ENCODE measurements around the gene SIK2. TPM values are rescaled to one million over a fixed set of nuclear protein-coding genes. Genes with fewer than 3 reads are reported as not detected.
A peak's percentile ranks its signal among the peaks of the same experiment; 100 is the strongest.

Gene SIK2
- total RNA-seq, 4 donors from 2014 or later: 6.1 to 24.3 (median 9.5) TPM

GRCh38 chr11:111736621-111737443, 134.6 kb downstream of the SIK2 start:
- Histone ChIP-seq H3K27me3 (no peaks in the 10 kb centered on the region), H3K4me3 (no peak overlapping the region), H3K36me3 (peaks cover 0 to 38% (median 5%) of the 10 kb centered on the region in 3 donors), H3K9me3 (no peaks in the 10 kb centered on the region), H3K27ac (peak overlapping the region; percentile 85 to 98 (median 92)), H3K4me1 (peaks cover 47 to 75% (median 71%) of the 10 kb centered on the region in 3 donors)
- TF ChIP-seq POLR2A (IDR thresholded peaks at IDR 0.05) (no peak), CTCF (IDR thresholded peaks at IDR 0.05) (no peak)
- intact Hi-C loops (cut with DNase I): no loop called here
- 51 to 58% methylated on average over 8 to 12 of the region's 15 CpGs for WGBS, 2 donors
- no peak for DNase-seq

- no peaks in the 10 kb centered on the region for H3K9me3 ChIP-seq
- no peak overlapping the region for H3K4me3 ChIP-seq
- intact Hi-C loops (cut with DNase I): no loop called here
- no peak for TF ChIP-seq POLR2A (IDR thresholded peaks at IDR 0.05)
- no peak for TF ChIP-seq CTCF (IDR thresholded peaks at IDR 0.05)
- 38 to 53% methylated on average over 10 of the region's 14 CpGs for WGBS, 2 donors
- H3K4me1 ChIP-seq: peaks cover 45 to 67% (median 63%) of the 10 kb centered on the region in 3 donors
- no peaks in the 10 kb centered on the region for H3K27me3 ChIP-seq
- H3K36me3 ChIP-seq: peaks cover 0 to 46% (median 9%) of the 10 kb centered on the region in 3 donors
- DNase-seq: no peak
- H3K27ac ChIP-seq: peak overlapping the region; percentile 85 to 98 (median 92)
Measured at GRCh38 chr11:111737444-111738210, 135.4 kb downstream of the SIK2 start.

GRCh38 chr11:111739299-111739698, 137.1 kb downstream of the SIK2 start:
- 85 to 94% methylated on average over 2 of the region's 2 CpGs for WGBS, 2 donors

GRCh38 chr11:111741751-111742150, 139.5 kb downstream of the SIK2 start:
- H3K27ac ChIP-seq: no peak overlapping the region
- no peak for DNase-seq
- no peak overlapping the region for H3K4me3 ChIP-seq
- intact Hi-C loops (cut with DNase I): no loop called here
- TF ChIP-seq POLR2A (IDR thresholded peaks at IDR 0.05) (no peak), CTCF (IDR thresholded peaks at IDR 0.05) (no peak)
- H3K27me3 ChIP-seq: no peaks in the 10 kb centered on the region
- 82 to 87% methylated on average over 2 of the region's 2 CpGs for WGBS, 2 donors
- H3K36me3 ChIP-seq: peaks cover 0 to 87% (median 9%) of the 10 kb centered on the region in 3 donors
- peaks cover 8 to 39% (median 24%) of the 10 kb centered on the region in 3 donors for H3K4me1 ChIP-seq
- H3K9me3 ChIP-seq: no peaks in the 10 kb centered on the region

More at GRCh38 chr11:111739299-111739698, 137.1 kb downstream of the SIK2 start:
- Histone ChIP-seq H3K27me3 (no peaks in the 10 kb centered on the region), H3K9me3 (no peaks in the 10 kb centered on the region), H3K4me3 (no peak overlapping the region), H3K36me3 (peaks cover 0 to 63% (median 9%) of the 10 kb centered on the region in 3 donors), H3K4me1 (peaks cover 31 to 50% (median 46%) of the 10 kb centered on the region in 3 donors), H3K27ac (peak overlapping the region in 2 of 4 donors; percentile 94 to 98)
- TF ChIP-seq POLR2A (IDR thresholded peaks at IDR 0.05): no peak
- no peak for TF ChIP-seq CTCF (IDR thresholded peaks at IDR 0.05)
- DNase-seq: no peak
- intact Hi-C loops (cut with DNase I): no loop called here

- Histone ChIP-seq H3K27ac (no peak overlapping the region), H3K27me3 (no peaks in the 10 kb centered on the region), H3K9me3 (no peaks in the 10 kb centered on the region), H3K36me3 (peaks cover 0 to 95% (median 9%) of the 10 kb centered on the region in 3 donors), H3K4me3 (no peak overlapping the region), H3K4me1 (peaks cover 0 to 19% (median 4%) of the 10 kb centered on the region in 3 donors)
- intact Hi-C loops (cut with DNase I): no loop called here
- WGBS, 2 donors: 92 to 97% methylated on average over 2 of the region's 2 CpGs
- TF ChIP-seq POLR2A (IDR thresholded peaks at IDR 0.05): no peak
- TF ChIP-seq CTCF (IDR thresholded peaks at IDR 0.05): no peak
- DNase-seq: no peak
Measured at GRCh38 chr11:111743700-111744099, 141.5 kb downstream of the SIK2 start.

All from esophagus squamous epithelium (tissue), 5 donors.